Measurements from ENCODE around the gene ALG9. TPM values are rescaled to one million over a fixed set of nuclear protein-coding genes. Genes with fewer than 3 reads are reported as not detected.

The ALG9 gene
- total and polyA plus RNA-seq, 7 donors, result 9.6 to 21.9 (median 15.3) TPM

- H3K27ac ChIP-seq, result peak overlapping the region; percentile 91
- DNase-seq (no peak), ATAC-seq (no peak)
- WGBS, 3 donors, result 88 to 95% (median 88%) methylated on average over 2 of the region's 2 CpGs
- H3K36me3 ChIP-seq (ENCODE audit: insufficient read depth in 1 of 2, low read depth in 1 of 2), result no peaks in the 10 kb centered on the region
- no peak for TF ChIP-seq CTCF (IDR thresholded peaks at IDR 0.05)
- no peaks in the 10 kb centered on the region for H3K27me3 ChIP-seq (ENCODE audit: insufficient read depth in 3 of 3, low read length in 2 of 3)
- H3K9me3 ChIP-seq, result no peaks in the 10 kb centered on the region
- peaks cover 61% of the 10 kb centered on the region for H3K4me1 ChIP-seq
- no peak overlapping the region for H3K4me3 ChIP-seq
- intact Hi-C loops (cut with DNase I), result no loop called here
Measured at GRCh38 chr11:111917312-111917711, 45.9 kb upstream of the ALG9 start.

GRCh38 chr11:111916768-111917167 is 45.4 kb upstream of the ALG9 start:
- Histone ChIP-seq H3K27ac (peak overlapping the region; percentile 91), H3K4me1 (peaks cover 55% of the 10 kb centered on the region), H3K27me3 (ENCODE audit: insufficient read depth in 3 of 3, low read length in 2 of 3) (no peaks in the 10 kb centered on the region), H3K9me3 (no peaks in the 10 kb centered on the region), H3K4me3 (no peak overlapping the region), H3K36me3 (ENCODE audit: insufficient read depth in 1 of 2, low read depth in 1 of 2) (no peaks in the 10 kb centered on the region)
- ATAC-seq, result no peak
- DNase-seq, result no peak
- intact Hi-C loops (cut with DNase I), result no loop called here
- 92 to 100% (median 96%) methylated on average over 1 of the region's 1 CpG for WGBS, 3 donors
- no peak for TF ChIP-seq CTCF (IDR thresholded peaks at IDR 0.05)

GRCh38 chr11:111913997-111914396 is 42.6 kb upstream of the ALG9 start:
- Histone ChIP-seq H3K4me3 (peak overlapping the region; percentile 82), H3K27me3 (ENCODE audit: insufficient read depth in 3 of 3, low read length in 2 of 3) (no peaks in the 10 kb centered on the region), H3K27ac (peak overlapping the region; percentile 95), H3K4me1 (peaks cover 36% of the 10 kb centered on the region), H3K36me3 (ENCODE audit: insufficient read depth in 1 of 2, low read depth in 1 of 2) (peaks cover 0 to 18% of the 10 kb centered on the region in 2 donors), H3K9me3 (no peaks in the 10 kb centered on the region)
- peak; percentile 51 to 69 for DNase-seq
- no peak for TF ChIP-seq CTCF (IDR thresholded peaks at IDR 0.05)
- WGBS, 3 donors, result 5 to 16% (median 15%) methylated on average over 4 of the region's 4 CpGs
- ATAC-seq, result no peak
- intact Hi-C loops (cut with DNase I), result loop anchor here (5.0 kb wide), 1 partner anchor 37 kb away; the partner anchor contains the start of genes CFAP68 (in 2 of the 2) and FDXACB1 (in 2 of the 2)

- Histone ChIP-seq H3K27me3 (ENCODE audit: insufficient read depth in 3 of 3, low read length in 2 of 3) (no peaks in the 10 kb centered on the region), H3K36me3 (ENCODE audit: insufficient read depth in 1 of 2, low read depth in 1 of 2) (peaks cover 0 to 25% of the 10 kb centered on the region in 2 donors), H3K4me3 (peak overlapping the region; percentile 82), H3K4me1 (peaks cover 30% of the 10 kb centered on the region), H3K9me3 (no peaks in the 10 kb centered on the region), H3K27ac (peak overlapping the region; percentile 95)
- ATAC-seq (peak in 3 of 4 donors; percentile 9 to 24 (median 9)), DNase-seq (peak in 1 of 2 donors; percentile 63)
- intact Hi-C loops (cut with DNase I), result loop anchor here (5.0 kb wide), 1 partner anchor 36 kb away; the partner anchor contains the start of genes CFAP68 (in 2 of the 2) and FDXACB1 (in 2 of the 2)
- 17 to 25% (median 24%) methylated on average over 23 to 24 of the region's 24 CpGs for WGBS, 3 donors
- no peak for TF ChIP-seq CTCF (IDR thresholded peaks at IDR 0.05)
Measured at GRCh38 chr11:111913031-111913861, 41.9 kb upstream of the ALG9 start.
